ENCODE results near the gene SLCO3A1. TPM values are rescaled to one million over a fixed set of nuclear protein-coding genes. Genes with fewer than 3 reads are reported as not detected.

The SLCO3A1 gene
- total RNA-seq, 4 donors from 2014 or later, result 4.4 to 66.2 (median 5.1) TPM

DNA sequence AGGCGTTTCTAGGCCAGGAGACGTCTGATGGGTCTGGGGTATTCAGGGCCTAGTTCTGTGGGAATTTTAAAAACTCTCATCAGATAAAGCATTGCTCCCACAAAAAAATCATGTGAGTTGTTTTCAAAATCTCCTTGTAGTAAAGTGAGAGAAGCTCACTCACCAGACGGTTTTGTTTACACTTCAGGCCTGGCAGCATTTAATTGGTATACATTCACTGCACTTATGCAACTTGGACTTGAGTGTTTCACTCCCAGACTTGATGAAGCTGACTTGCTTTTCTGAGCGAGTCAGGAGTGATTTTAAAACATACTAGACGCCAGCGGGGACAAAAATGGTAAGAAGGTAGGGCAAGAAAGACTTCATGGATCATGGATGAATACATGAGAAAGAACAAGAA is 75.2 kb downstream of the SLCO3A1 start:
- Histone ChIP-seq H3K4me3 (no peak overlapping the region), H3K27me3 (no peaks in the 10 kb centered on the region), H3K9me3 (no peaks in the 10 kb centered on the region), H3K27ac (peak overlapping the region in 3 of 4 donors; percentile 25 to 56 (median 50)), H3K36me3 (no peaks in the 10 kb centered on the region), H3K4me1 (peaks cover 13 to 55% (median 32%) of the 10 kb centered on the region in 4 donors)
- DNase-seq, result no peak
- intact Hi-C loops (cut with DNase I; ENCODE audit: low total_unique reads) (no loop called here), in situ Hi-C loops (cut with MboI; ENCODE audit: low pct_ligation_motif_present in 1 of 4, low pct_unique_long_range_greater_than_20kb in 1 of 4, low sequenced_read_pairs in 3 of 4) (no loop called here)
- TF ChIP-seq POLR2A (IDR thresholded peaks at IDR 0.05) (no peak), EP300 (IDR thresholded peaks at IDR 0.05; ENCODE audit: low read depth) (no peak), POLR2AphosphoS5 (IDR thresholded peaks at IDR 0.05) (no peak)
- TF ChIP-seq, protein P1, sequence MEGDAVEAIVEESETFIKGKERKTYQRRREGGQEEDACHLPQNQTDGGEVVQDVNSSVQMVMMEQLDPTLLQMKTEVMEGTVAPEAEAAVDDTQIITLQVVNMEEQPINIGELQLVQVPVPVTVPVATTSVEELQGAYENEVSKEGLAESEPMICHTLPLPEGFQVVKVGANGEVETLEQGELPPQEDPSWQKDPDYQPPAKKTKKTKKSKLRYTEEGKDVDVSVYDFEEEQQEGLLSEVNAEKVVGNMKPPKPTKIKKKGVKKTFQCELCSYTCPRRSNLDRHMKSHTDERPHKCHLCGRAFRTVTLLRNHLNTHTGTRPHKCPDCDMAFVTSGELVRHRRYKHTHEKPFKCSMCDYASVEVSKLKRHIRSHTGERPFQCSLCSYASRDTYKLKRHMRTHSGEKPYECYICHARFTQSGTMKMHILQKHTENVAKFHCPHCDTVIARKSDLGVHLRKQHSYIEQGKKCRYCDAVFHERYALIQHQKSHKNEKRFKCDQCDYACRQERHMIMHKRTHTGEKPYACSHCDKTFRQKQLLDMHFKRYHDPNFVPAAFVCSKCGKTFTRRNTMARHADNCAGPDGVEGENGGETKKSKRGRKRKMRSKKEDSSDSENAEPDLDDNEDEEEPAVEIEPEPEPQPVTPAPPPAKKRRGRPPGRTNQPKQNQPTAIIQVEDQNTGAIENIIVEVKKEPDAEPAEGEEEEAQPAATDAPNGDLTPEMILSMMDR (IDR thresholded peaks at IDR 0.05), result no peak
- WGBS, 2 donors (ENCODE audit: low coverage in 1 of 2), result 49 to 63% methylated on average over 6 of the region's 6 CpGs

DNA sequence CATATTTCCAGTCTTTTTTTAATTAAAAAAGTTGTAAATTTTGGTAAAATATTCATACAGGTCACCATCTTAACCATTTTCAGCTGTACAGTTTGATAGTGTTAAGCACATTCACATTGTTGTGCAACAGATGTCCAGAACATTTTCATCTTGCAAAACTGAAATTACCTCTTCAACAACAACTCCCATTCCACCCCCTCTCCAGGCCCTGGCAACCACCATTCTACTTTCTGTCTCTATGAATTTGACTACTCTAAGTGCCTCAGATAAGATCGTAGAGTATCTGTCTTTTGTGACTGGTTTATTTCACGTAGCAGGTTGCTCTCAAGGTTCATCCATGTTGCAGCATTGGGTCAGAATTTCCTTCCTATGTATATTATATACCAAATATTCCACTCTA is 76.0 kb downstream of the SLCO3A1 start:
- Histone ChIP-seq H3K27ac (no peak overlapping the region), H3K27me3 (no peaks in the 10 kb centered on the region), H3K4me1 (peaks cover 13 to 48% (median 28%) of the 10 kb centered on the region in 4 donors), H3K4me3 (no peak overlapping the region), H3K36me3 (no peaks in the 10 kb centered on the region), H3K9me3 (no peaks in the 10 kb centered on the region)
- intact Hi-C loops (cut with DNase I; ENCODE audit: low total_unique reads), result no loop called here
- WGBS, 2 donors (ENCODE audit: low coverage in 1 of 2), result 82 to 90% methylated on average over 2 of the region's 2 CpGs
- TF ChIP-seq POLR2A (IDR thresholded peaks at IDR 0.05) (no peak), EP300 (IDR thresholded peaks at IDR 0.05; ENCODE audit: low read depth) (no peak), POLR2AphosphoS5 (IDR thresholded peaks at IDR 0.05) (no peak)
- TF ChIP-seq, protein P1 (IDR thresholded peaks at IDR 0.05), result no peak
- no peak for DNase-seq
- in situ Hi-C loops (cut with MboI; ENCODE audit: low pct_ligation_motif_present in 1 of 4, low pct_unique_long_range_greater_than_20kb in 1 of 4, low sequenced_read_pairs in 3 of 4), result no loop called here

- no peak overlapping the region for H3K27ac ChIP-seq
- H3K4me3 ChIP-seq, result no peak overlapping the region
- H3K27me3 ChIP-seq, result no peaks in the 10 kb centered on the region
- WGBS, 2 donors (ENCODE audit: low coverage in 1 of 2), result 90 to 100% methylated on average over 2 of the region's 2 CpGs
- in situ Hi-C loops (cut with MboI; ENCODE audit: low pct_ligation_motif_present in 1 of 4, low pct_unique_long_range_greater_than_20kb in 1 of 4, low sequenced_read_pairs in 3 of 4), result no loop called here
- no peak for DNase-seq
- TF ChIP-seq, protein P1 (IDR thresholded peaks at IDR 0.05), result no peak
- TF ChIP-seq POLR2A (IDR thresholded peaks at IDR 0.05) (no peak), POLR2AphosphoS5 (IDR thresholded peaks at IDR 0.05) (no peak), EP300 (IDR thresholded peaks at IDR 0.05; ENCODE audit: low read depth) (no peak)
- H3K9me3 ChIP-seq, result no peaks in the 10 kb centered on the region
- peaks cover 13 to 42% (median 26%) of the 10 kb centered on the region in 4 donors for H3K4me1 ChIP-seq
- intact Hi-C loops (cut with DNase I; ENCODE audit: low total_unique reads), result loop anchor here (2.0 kb wide), 1 partner anchor 69 kb away; no protein-coding TSS in a partner anchor
- no peaks in the 10 kb centered on the region for H3K36me3 ChIP-seq
Measured at GRCh38 chr15:91930092-91930491, 76.6 kb downstream of the SLCO3A1 start.

GRCh38 chr15:91936182-91936775 is 82.8 kb downstream of the SLCO3A1 start:
- peaks cover 0 to 23% (median 14%) of the 10 kb centered on the region in 4 donors for H3K4me1 ChIP-seq
- no peaks in the 10 kb centered on the region for H3K36me3 ChIP-seq
- H3K27me3 ChIP-seq, result no peaks in the 10 kb centered on the region
- TF ChIP-seq, protein P1 (IDR thresholded peaks at IDR 0.05), result no peak
- TF ChIP-seq EP300 (IDR thresholded peaks at IDR 0.05; ENCODE audit: low read depth) (no peak), POLR2A (IDR thresholded peaks at IDR 0.05) (no peak), POLR2AphosphoS5 (IDR thresholded peaks at IDR 0.05) (no peak)
- H3K4me3 ChIP-seq, result no peak overlapping the region
- in situ Hi-C loops (cut with MboI; ENCODE audit: low pct_ligation_motif_present in 1 of 4, low pct_unique_long_range_greater_than_20kb in 1 of 4, low sequenced_read_pairs in 3 of 4) (no loop called here), intact Hi-C loops (cut with DNase I; ENCODE audit: low total_unique reads) (no loop called here)
- H3K27ac ChIP-seq, result peak overlapping the region in 3 of 4 donors; percentile 32 to 56 (median 44)
- DNase-seq, result no peak
- 75 to 80% methylated on average over 3 to 7 of the region's 7 CpGs for WGBS, 2 donors (ENCODE audit: low coverage in 1 of 2)
- no peaks in the 10 kb centered on the region for H3K9me3 ChIP-seq

Data from transverse colon (tissue), 4 donors.